Uterus (tissue), 2 donors: ENCODE measurements around the gene OSR1.

Experiments used
- CTCF ChIP-seq, 4 experiments: fragments of 200-600 bp in 2 of 4; fragments of 450-650 bp in 2 of 4; sonication (generic) in 2 of 4; IDR thresholded peaks; one replicate each; pipeline ENCODE4 v1.5.1; 2016 to 2019; ENCODE audit warnings: antibody characterized with exemption in 4 of 4, mild to moderate bottlenecking in 2 of 4, moderate library complexity in 1 of 4
- POLR2A ChIP-seq, 2 donors: fragments of 450-650 bp; IDR thresholded peaks; one replicate each; pipeline ENCODE4 v1.6.1; 2016; ENCODE audit warnings: antibody characterized with exemption in 2 of 2, mild to moderate bottlenecking in 1 of 2, moderate library complexity in 1 of 2

DNA sequence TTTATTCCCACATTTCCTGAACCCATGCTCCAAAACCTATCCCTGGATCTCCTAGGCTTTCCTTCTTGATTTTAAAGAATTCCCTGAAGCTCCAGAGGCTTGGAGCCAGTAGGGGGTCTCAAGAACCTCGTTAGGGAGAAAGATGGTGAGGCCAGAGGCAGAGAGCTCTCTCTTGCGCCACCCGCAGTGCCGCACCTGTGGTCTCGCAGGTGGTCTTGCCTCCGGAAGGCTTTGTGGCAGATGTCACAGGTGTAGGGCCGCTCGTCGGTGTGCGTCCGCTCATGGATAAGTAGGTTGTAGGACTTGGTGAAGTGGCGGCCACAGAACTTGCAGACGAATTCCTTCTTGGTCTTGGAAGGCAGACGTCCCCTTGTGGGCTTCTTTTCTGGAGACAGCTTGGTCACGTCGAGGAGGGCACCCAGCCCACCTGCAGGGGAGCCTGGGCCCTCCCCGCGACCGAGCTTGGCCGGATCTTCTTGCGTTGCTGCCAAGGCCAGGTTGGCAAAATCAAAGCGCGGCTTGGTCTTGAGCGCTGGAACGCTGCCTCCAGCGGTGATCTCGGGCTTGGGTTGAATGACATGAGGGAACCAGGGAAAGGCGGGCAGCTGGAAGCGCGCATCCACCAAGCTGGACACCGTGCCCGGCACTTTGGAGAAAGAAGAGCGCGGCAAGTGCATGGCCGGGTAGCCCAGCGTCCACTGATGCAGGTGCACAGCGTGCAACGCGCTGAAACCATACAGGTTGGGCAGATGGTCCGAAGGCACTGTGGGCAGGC is 5.3 kb downstream of the OSR1 start:
- TF ChIP-seq CTCF (IDR thresholded peaks at IDR 0.05) (no peak), POLR2A (IDR thresholded peaks at IDR 0.05) (no peak)
